ENCODE data around the gene NUP50. TPM values are rescaled to one million over a fixed set of nuclear protein-coding genes. Genes with fewer than 3 reads are reported as not detected.

Gene NUP50
- total and polyA plus RNA-seq, 7 donors, result 10.8 to 28.5 (median 26.2) TPM

DNA sequence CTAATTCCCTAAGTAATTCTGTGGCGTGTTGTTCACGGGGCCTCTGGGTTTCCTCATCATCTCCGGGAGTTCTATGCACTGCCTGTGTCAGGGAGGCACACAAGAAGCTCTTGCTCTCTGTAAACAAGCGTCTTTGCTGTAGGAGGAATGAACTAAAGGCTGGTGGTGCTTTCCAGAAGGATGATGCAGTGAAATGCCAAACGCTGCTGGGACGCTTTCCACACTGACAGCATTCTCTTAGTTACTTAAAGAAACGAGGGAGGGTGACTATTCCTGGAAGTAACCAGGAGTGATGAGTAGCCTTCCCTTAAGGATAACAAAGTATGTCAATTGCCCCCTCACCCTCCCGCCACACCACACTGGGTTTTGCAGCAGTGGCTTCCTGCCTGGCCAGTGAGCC lies 38.5 kb upstream of the NUP50 start:
- Histone ChIP-seq H3K4me3 (no peak overlapping the region), H3K27me3 (no peaks in the 10 kb centered on the region), H3K36me3 (no peaks in the 10 kb centered on the region), H3K4me1 (peaks cover 0 to 15% (median 9%) of the 10 kb centered on the region in 4 donors), H3K9me3 (no peaks in the 10 kb centered on the region), H3K27ac (peak overlapping the region in 2 of 4 donors; percentile 3 to 58)
- 47 to 54% methylated on average over 8 of the region's 8 CpGs for WGBS, 2 donors
- DNase-seq, result no peak
- intact Hi-C loops (cut with DNase I), result no loop called here
- peak in 1 of 4 donors; percentile 48 for TF ChIP-seq POLR2AphosphoS5 (IDR thresholded peaks at IDR 0.05)
- TF ChIP-seq EP300 (IDR thresholded peaks at IDR 0.05), result no peak

DNA sequence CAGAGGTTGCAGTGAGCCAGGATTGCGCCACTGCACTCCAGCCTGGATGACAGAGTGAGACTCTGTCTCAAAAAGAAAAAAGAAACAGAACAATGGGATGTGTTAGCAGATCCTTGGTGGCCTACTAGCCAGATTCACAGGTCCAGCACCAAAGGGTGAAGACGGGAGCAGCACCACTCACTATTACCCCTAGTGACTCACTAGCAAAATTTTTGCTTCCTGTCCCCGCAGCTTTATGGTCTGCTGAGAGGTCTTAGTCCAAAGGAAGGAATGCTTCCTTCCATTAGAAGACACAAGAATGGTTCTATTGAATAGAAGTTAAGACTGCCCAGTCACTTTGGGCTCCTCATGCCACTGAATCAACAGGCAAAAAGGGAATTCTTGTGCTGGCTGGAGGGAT lies 35.9 kb upstream of the NUP50 start:
- intact Hi-C loops (cut with DNase I), result no loop called here
- Histone ChIP-seq H3K9me3 (no peaks in the 10 kb centered on the region), H3K4me3 (no peak overlapping the region), H3K4me1 (peaks cover 0 to 15% (median 9%) of the 10 kb centered on the region in 4 donors), H3K27ac (no peak overlapping the region), H3K36me3 (no peaks in the 10 kb centered on the region), H3K27me3 (no peaks in the 10 kb centered on the region)
- DNase-seq, result no peak
- TF ChIP-seq EP300 (IDR thresholded peaks at IDR 0.05) (no peak), POLR2AphosphoS5 (IDR thresholded peaks at IDR 0.05) (no peak), POLR2A (IDR thresholded peaks at IDR 0.05) (no peak)
- TF ChIP-seq, protein P1, sequence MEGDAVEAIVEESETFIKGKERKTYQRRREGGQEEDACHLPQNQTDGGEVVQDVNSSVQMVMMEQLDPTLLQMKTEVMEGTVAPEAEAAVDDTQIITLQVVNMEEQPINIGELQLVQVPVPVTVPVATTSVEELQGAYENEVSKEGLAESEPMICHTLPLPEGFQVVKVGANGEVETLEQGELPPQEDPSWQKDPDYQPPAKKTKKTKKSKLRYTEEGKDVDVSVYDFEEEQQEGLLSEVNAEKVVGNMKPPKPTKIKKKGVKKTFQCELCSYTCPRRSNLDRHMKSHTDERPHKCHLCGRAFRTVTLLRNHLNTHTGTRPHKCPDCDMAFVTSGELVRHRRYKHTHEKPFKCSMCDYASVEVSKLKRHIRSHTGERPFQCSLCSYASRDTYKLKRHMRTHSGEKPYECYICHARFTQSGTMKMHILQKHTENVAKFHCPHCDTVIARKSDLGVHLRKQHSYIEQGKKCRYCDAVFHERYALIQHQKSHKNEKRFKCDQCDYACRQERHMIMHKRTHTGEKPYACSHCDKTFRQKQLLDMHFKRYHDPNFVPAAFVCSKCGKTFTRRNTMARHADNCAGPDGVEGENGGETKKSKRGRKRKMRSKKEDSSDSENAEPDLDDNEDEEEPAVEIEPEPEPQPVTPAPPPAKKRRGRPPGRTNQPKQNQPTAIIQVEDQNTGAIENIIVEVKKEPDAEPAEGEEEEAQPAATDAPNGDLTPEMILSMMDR (IDR thresholded peaks at IDR 0.05), result no peak
- 64 to 93% methylated on average over 3 of the region's 3 CpGs for WGBS, 2 donors

DNA sequence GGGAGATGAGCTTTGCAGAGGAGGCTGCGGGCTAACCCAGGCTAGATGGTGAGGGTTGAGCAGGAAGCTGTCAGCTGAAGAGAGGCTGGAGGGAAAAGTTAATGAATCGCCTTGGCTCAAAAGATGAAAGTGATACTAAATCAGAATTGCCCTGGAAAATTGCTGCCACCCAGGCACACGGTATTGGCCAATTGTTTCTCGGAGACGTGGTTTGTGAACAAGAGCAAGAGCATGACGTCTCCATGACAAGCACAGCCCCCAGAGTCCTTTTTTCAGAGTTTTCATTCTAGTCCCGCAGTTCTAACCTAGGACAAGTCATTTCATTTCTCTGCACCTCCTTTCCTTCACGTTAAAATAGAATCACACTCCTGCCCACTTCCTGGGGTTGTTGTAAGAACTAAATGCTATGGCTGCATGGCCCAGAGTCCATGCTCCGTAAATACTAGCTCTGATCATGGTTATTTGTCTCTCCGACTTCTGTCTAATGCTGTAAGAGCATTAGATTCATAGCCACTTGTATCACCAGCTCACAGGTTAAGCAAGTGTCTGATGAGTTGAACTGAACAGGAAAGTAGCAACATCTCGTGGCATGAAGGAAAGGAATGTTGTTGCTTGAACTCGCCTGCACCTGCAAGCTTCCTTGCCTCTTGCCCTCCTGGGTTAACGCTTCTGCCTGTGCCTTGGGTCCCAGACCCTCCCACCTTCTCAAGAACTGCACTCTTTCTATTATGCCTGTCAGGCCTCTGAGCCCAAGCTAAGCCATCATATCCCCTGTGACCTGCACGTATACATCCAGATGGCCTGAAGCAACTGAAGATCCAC lies 33.8 kb upstream of the NUP50 start:
- peaks cover 0 to 8% (median 4%) of the 10 kb centered on the region in 4 donors for H3K4me1 ChIP-seq
- H3K27ac ChIP-seq, result no peak overlapping the region
- no peak for DNase-seq
- peaks cover 5 to 9% (median 7%) of the 10 kb centered on the region in 4 donors for H3K9me3 ChIP-seq
- H3K4me3 ChIP-seq, result no peak overlapping the region
- 41 to 48% methylated on average over 14 of the region's 14 CpGs for WGBS, 2 donors
- TF ChIP-seq POLR2A (IDR thresholded peaks at IDR 0.05) (no peak), EP300 (IDR thresholded peaks at IDR 0.05) (no peak), POLR2AphosphoS5 (IDR thresholded peaks at IDR 0.05) (no peak)
- TF ChIP-seq, protein P1 (IDR thresholded peaks at IDR 0.05), result no peak
- intact Hi-C loops (cut with DNase I), result no loop called here
- H3K36me3 ChIP-seq, result peaks cover 8 to 20% (median 13%) of the 10 kb centered on the region in 4 donors
- H3K27me3 ChIP-seq, result no peaks in the 10 kb centered on the region

DNA sequence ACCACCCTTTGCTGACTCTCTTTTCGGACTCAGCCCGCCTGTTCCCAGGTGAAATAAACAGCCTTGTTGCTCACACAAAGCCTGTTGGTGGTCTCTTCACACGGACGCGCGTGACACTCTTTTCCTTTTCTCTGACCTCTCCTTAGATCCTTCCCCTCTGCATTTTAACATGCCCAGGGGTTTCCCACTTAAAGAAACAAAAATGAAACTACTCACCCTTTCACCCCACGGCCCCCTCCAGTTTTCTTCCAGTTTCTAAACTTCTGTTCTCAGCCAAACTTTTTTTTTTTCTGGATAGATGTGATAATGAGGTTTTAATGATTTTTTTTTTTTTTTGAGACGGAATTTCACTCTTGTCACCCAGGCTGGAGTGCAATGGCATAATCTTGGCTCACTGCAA lies 32.8 kb upstream of the NUP50 start:
- Histone ChIP-seq H3K36me3 (peaks cover 8 to 26% (median 13%) of the 10 kb centered on the region in 4 donors), H3K27ac (no peak overlapping the region), H3K4me1 (no peaks in the 10 kb centered on the region), H3K27me3 (no peaks in the 10 kb centered on the region), H3K9me3 (peaks cover 5 to 9% (median 7%) of the 10 kb centered on the region in 4 donors), H3K4me3 (no peak overlapping the region)
- no peak for TF ChIP-seq POLR2AphosphoS5 (IDR thresholded peaks at IDR 0.05)
- TF ChIP-seq, protein P1 (IDR thresholded peaks at IDR 0.05), result no peak
- TF ChIP-seq EP300 (IDR thresholded peaks at IDR 0.05), result no peak
- TF ChIP-seq POLR2A (IDR thresholded peaks at IDR 0.05), result no peak
- WGBS, 2 donors, result 80 to 82% methylated on average over 8 of the region's 8 CpGs
- DNase-seq, result no peak
- intact Hi-C loops (cut with DNase I), result no loop called here

DNA sequence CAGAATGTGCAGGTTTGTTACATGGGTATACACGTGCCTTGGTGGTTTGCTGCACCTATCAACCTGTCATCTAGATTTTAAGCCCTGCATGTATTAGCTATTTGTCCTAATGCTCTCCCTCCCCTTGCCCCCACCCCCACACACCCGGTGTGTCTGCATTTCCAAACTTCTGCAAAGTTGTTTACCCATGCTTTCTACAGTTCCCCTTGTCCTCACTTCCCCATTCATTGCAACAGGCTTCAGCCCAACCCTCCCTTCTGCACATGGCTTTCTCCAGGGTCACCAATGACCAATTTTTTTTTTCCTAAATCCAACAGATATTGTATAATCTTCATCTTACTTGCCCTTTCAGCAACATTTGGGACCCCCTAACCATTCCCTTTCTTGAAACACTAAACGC lies 32.0 kb upstream of the NUP50 start:
- no peak overlapping the region for H3K4me3 ChIP-seq
- 60 to 63% methylated on average over 3 of the region's 3 CpGs for WGBS, 2 donors
- H3K27ac ChIP-seq, result no peak overlapping the region
- H3K27me3 ChIP-seq, result no peaks in the 10 kb centered on the region
- peaks cover 8 to 28% (median 13%) of the 10 kb centered on the region in 4 donors for H3K36me3 ChIP-seq
- DNase-seq, result no peak
- intact Hi-C loops (cut with DNase I), result no loop called here
- no peak for TF ChIP-seq POLR2A (IDR thresholded peaks at IDR 0.05)
- TF ChIP-seq, protein P1 (IDR thresholded peaks at IDR 0.05), result no peak
- TF ChIP-seq POLR2AphosphoS5 (IDR thresholded peaks at IDR 0.05), result peak in 1 of 4 donors; percentile 20
- TF ChIP-seq EP300 (IDR thresholded peaks at IDR 0.05), result no peak
- no peaks in the 10 kb centered on the region for H3K4me1 ChIP-seq
- peaks cover 5 to 9% (median 7%) of the 10 kb centered on the region in 4 donors for H3K9me3 ChIP-seq

Data from sigmoid colon (tissue), 7 donors.